Omental fat pad (tissue), 4 donors: Measurements from ENCODE around the gene GSTA2. TPM values are rescaled to one million over a fixed set of nuclear protein-coding genes. Genes with fewer than 3 reads are reported as not detected.

Experiments used
- ATAC-seq: fragments of 150-250 bp; one replicate; pipeline ENCODE4 v1.9.1; 2016; ENCODE audit warnings: mild to moderate bottlenecking, moderate library complexity; ENCODE audit not compliant: low FRiP score
- DNase-seq: peaks from one replicate; pipeline ENCODE4 v3.0.0-alpha.2; 2019; ENCODE audit warnings: low spot score
- CTCF ChIP-seq, 3 donors: fragments of 450-650 bp; IDR thresholded peaks; one replicate each; pipeline ENCODE4 v1.5.1; 2016 to 2017; ENCODE audit warnings: antibody characterized with exemption in 3 of 3, mild to moderate bottlenecking in 3 of 3, moderate library complexity in 2 of 3
- total RNA-seq, 4 donors: library from RNA; depleted of rRNA; stranded (reverse); fragments of >200 nt; gene quantifications; one replicate each; pipeline ENCODE4 v1.1.0, GENCODE V29; 2016

The GSTA2 gene
- total RNA-seq, 4 donors from 2014 or later: not detected

GRCh38 chr6:52746213-52746612 lies 17.1 kb downstream of the GSTA2 start:
- TF ChIP-seq CTCF (IDR thresholded peaks at IDR 0.05): no peak
- no peak for DNase-seq
- no peak for ATAC-seq

GRCh38 chr6:52745764-52746201 lies 17.5 kb downstream of the GSTA2 start:
- TF ChIP-seq CTCF (IDR thresholded peaks at IDR 0.05): no peak
- DNase-seq (no peak), ATAC-seq (no peak)

GRCh38 chr6:52741872-52742271 lies 21.4 kb downstream of the GSTA2 start:
- DNase-seq (no peak), ATAC-seq (no peak)
- TF ChIP-seq CTCF (IDR thresholded peaks at IDR 0.05): no peak

GRCh38 chr6:52739627-52740026 lies 23.6 kb downstream of the GSTA2 start:
- ATAC-seq: no peak
- DNase-seq: no peak

GRCh38 chr6:52739134-52739533 lies 24.1 kb downstream of the GSTA2 start:
- TF ChIP-seq CTCF (IDR thresholded peaks at IDR 0.05): no peak
- DNase-seq: no peak
- no peak for ATAC-seq

More at GRCh38 chr6:52739627-52740026, 23.6 kb downstream of the GSTA2 start:
- no peak for TF ChIP-seq CTCF (IDR thresholded peaks at IDR 0.05)

GRCh38 chr6:52736145-52736544 lies 27.1 kb downstream of the GSTA2 start:
- DNase-seq (no peak), ATAC-seq (no peak)
- TF ChIP-seq CTCF (IDR thresholded peaks at IDR 0.05): no peak

GRCh38 chr6:52735071-52735470 lies 28.2 kb downstream of the GSTA2 start:
- no peak for TF ChIP-seq CTCF (IDR thresholded peaks at IDR 0.05)
- no peak for ATAC-seq
- no peak for DNase-seq
